ENCODE measurements around the gene REX1BD. TPM values are rescaled to one million over a fixed set of nuclear protein-coding genes. Genes with fewer than 3 reads are reported as not detected.
A peak's percentile ranks its signal among the peaks of the same experiment; 100 is the strongest.

The REX1BD gene
- total and polyA plus RNA-seq, 2 of the 13 experiments (the other 11 are each of a cell fraction or from before 2014, with no cell fraction given) = 7.5 to 25.4 TPM

- peak overlapping the region; percentile 57 for H3K9ac ChIP-seq (ENCODE audit: insufficient read depth, low read depth, low read length)
- H3K9me3 ChIP-seq (ENCODE audit: low read length) = no peaks in the 10 kb centered on the region
- in situ Hi-C loops (cut with HindIII; ENCODE audit: extremely low pct_ligation_motif_present, low pct_unique_long_range_greater_than_20kb) (no loop called here), intact Hi-C loops (cut with micrococcal nuclease; ENCODE audit: unreplicated experiment) (no loop called here)
- H3K79me2 ChIP-seq (ENCODE audit: insufficient read depth, low read length) = no peaks in the 10 kb centered on the region
- H2AFZ ChIP-seq (ENCODE audit: low read length) = no peak overlapping the region
- peaks cover 0 to 7% of the 10 kb centered on the region in 2 experiments; a peak in 2 of 5 replicates for H3K27me3 ChIP-seq (ENCODE audit: control insufficient read depth in 1 of 2, insufficient read depth in 2 of 2, low read length in 2 of 2)
- H3K4me3 ChIP-seq (replicated peaks in 1 of 3; ENCODE audit: insufficient read depth in 1 of 3, low read depth in 2 of 3, low read length in 3 of 3) = peak overlapping the region; percentile 48 to 75 (median 68)
- peak; percentile 43 for ATAC-seq
- H4K20me1 ChIP-seq (ENCODE audit: insufficient read depth, low read length) = no peaks in the 10 kb centered on the region
- H3K4me2 ChIP-seq (ENCODE audit: low read depth, low read length) = peak overlapping the region; percentile 100
- WGBS (ENCODE audit: low lambda C conversion rate) = 2% methylated on average over 14 of the region's 62 CpGs
- peaks cover 53% of the 10 kb centered on the region for H3K4me1 ChIP-seq (ENCODE audit: insufficient read depth, low read length)
- no peaks in the 10 kb centered on the region for H3K36me3 ChIP-seq (replicated peaks in 1 of 2; ENCODE audit: control insufficient read depth in 1 of 2, insufficient read depth in 2 of 2, low read length in 2 of 2)
- ChIA-PET POLR2A (no interaction called here), CTCF (ENCODE audit: low intra/inter-chr PET ratio, low total read pairs) (no interaction called here)
- no peak for FAIRE-seq
- BruUV-seq (replicated peaks) = no TSS peak
- peak; percentile 76 for DNase-seq (ENCODE audit: low spot score)
- H3K27ac ChIP-seq (ENCODE audit: extremely low read length, insufficient read depth, low read length) = peak overlapping the region; percentile 84
- no peak for TF ChIP-seq TERF1 (CRISPR knock-in tag; IDR thresholded peaks at IDR 0.05)
- no peak for TF ChIP-seq ZNF407 (CRISPR knock-in tag; IDR thresholded peaks at IDR 0.05; ENCODE audit: not compliant biosample characterization)
- peak in 1 of 2 experiments; percentile 21; a peak in 1 of 4 replicates for TF ChIP-seq POLR2A (IDR thresholded peaks at IDR 0.05; ENCODE audit: insufficient read depth in 1 of 2, low read depth in 2 of 2, low read length in 2 of 2)
- TF ChIP-seq ZNF639 (CRISPR knock-in tag; conservative IDR thresholded peaks at IDR 0.05) = no peak
- no peak for TF ChIP-seq ZKSCAN1 (IDR thresholded peaks at IDR 0.05; ENCODE audit: low read length)
- no peak for TF ChIP-seq ZNF614 (CRISPR knock-in tag; IDR thresholded peaks at IDR 0.05; ENCODE audit: borderline replicate concordance)
- TF ChIP-seq SSRP1 (CRISPR knock-in tag; IDR thresholded peaks at IDR 0.05) = no peak
- no peak for TF ChIP-seq ZNF326 (CRISPR knock-in tag; IDR thresholded peaks at IDR 0.05; ENCODE audit: borderline replicate concordance)
- no peak for TF ChIP-seq ARNT (IDR thresholded peaks at IDR 0.05)
- TF ChIP-seq SIX1 (CRISPR knock-in tag; IDR thresholded peaks at IDR 0.05; ENCODE audit: borderline replicate concordance) = peak; percentile 66; the same call in 1 of the 2 replicates
- no peak for TF ChIP-seq MAFF (IDR thresholded peaks at IDR 0.05; ENCODE audit: low read depth, low read length)
- TF ChIP-seq ZNF724P (CRISPR knock-in tag; IDR thresholded peaks at IDR 0.05; ENCODE audit: borderline replicate concordance) = no peak
- TF ChIP-seq ZBTB8A (CRISPR knock-in tag; IDR thresholded peaks at IDR 0.05; ENCODE audit: borderline replicate concordance, low read depth) = no peak
- TF ChIP-seq ZNF891 (CRISPR knock-in tag; IDR thresholded peaks at IDR 0.05) = no peak
- TF ChIP-seq ZNF317 (CRISPR knock-in tag; IDR thresholded peaks at IDR 0.05) = no peak
These were observed 22.9 kb downstream of the REX1BD start for GRCh38 chr19:18611327-18612050.
